ENCODE measurements around the gene WDR82.

WDR82 gene, protein sequence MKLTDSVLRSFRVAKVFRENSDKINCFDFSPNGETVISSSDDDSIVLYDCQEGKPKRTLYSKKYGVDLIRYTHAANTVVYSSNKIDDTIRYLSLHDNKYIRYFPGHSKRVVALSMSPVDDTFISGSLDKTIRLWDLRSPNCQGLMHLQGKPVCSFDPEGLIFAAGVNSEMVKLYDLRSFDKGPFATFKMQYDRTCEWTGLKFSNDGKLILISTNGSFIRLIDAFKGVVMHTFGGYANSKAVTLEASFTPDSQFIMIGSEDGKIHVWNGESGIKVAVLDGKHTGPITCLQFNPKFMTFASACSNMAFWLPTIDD

DNA sequence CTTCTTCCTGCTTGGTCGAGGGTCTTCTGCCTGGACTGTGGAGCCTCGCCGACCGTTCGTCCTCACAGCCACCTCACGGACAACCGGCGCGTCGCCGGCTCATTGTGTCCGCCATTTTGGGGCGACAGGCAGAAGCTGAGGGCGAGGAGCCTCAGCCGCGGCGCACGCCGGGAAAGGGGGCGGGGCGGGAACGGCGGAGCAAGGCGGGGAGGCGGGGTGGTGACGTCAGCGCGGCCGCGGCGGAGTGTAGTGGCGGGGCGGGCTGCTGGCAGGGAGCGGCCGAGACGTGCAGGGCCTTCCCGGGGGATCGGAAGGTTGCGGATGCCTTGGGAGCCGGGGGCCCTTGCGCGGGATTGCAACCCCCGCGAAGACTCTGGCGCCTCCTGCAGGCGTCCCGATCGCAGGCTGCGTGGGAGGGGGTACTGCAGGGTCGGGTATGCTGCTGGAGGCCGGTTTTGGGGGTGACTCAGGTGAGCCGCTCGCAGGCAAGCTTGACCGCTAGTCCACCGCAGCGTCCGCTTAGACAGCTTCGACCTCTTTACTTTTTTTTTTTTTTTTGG, at the start of gene WDR82:
WDR82 (minus strand) TSS at position 140 of the 560 bp plus-strand sequence. CDS start 288 bp downstream, outside the sequence.
- peak; percentile 75 to 84 for DNase-seq

DNA sequence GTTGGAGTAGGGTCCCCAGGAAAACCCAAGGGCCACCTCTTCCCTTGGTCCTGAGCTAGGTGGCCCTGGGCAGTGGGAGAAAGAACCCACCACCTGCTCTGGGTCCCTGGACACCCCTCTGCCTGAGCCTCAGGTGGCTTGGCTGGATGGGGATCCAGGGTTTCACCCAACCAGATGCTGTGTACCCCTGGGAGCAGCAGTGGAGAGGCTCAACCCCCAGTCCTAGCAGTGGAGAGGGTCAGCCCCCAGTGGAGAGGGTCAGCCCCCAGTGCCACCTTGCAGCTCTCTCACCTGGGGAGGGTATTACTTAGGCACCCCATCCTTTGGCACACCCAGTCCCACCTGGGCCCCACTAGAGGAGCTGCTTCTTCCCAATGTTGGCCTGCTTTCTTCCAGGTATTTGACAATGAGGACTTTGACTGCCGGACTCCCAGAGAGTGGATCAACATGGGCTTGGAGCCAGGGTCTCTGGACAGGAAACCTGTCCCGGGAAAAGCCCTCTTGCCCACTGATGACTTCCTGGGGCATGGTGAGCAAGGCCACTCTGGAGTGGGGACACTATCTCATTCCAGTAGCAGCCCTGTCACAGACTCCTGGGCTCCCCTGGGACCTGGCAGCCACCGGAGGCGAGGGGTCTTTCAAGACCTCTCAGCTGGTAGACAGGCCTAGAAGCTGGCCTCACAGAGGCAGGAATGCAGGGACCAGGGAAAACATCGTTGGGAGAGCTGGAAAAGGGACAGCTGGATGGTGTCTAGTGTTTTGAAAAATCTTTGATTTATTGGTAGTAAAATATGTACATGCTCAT, 49.2 kb upstream of the WDR82 start:
- DNase-seq = no peak

DNA sequence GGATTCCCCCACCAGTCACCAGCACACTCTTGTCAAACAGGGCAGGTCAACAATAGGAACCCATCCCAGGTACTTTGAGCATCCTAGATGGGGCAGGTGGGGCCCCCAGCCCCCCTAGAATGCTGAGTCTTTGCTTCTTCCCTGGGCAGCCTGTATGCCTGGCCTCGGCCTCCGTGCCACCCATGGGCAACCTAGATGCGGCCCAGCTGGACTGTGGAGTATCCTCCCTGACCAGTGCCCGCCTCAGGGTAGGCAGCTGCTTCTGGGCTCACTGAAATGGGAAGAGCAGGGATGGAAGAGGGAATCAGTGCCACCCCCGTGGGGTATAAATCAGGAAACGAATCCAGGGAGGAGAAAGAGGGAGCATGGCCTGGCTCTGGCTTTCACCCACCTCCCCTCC, 48.5 kb upstream of the WDR82 start:
- DNase-seq = no peak

DNA sequence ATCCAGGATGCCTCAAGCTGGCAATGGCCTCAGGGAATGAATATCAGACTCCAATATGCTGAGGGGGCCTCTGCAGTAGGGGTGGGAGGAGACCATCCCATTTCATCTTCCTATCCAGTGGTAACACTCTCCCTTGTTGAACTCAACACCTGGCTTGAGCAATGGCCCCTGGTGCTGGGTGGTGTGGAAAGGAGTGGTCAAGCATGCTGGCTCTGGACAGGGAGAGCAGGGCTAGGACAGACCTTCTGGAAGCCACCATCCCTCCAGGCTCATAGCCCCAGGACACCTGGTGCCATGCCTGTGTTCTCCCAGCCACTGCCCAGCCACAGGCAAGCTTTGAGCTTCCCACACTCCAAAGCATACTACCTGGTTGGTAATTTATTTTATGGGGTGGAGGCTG, 47.2 kb upstream of the WDR82 start:
- DNase-seq = no peak

DNA sequence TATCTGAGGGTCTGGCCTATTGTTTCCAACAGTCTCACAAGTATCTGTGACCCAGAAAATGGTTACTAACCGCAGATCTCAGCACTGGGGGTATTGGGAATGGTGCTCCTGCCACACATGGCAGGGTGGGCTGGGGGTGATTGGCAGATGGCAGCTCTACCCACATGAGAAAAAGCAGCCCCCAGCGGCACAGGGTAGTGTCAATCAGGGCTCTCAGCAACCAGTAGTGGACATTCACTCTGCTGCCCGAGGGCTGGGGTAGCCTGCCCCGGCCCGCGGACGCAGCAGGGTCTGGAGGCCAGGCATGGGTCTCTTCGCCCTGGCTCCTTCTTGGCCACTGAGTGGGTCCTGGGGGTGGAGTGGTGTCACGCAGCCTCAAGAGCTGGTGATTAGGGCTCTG, 46.2 kb upstream of the WDR82 start:
- DNase-seq = no peak

DNA sequence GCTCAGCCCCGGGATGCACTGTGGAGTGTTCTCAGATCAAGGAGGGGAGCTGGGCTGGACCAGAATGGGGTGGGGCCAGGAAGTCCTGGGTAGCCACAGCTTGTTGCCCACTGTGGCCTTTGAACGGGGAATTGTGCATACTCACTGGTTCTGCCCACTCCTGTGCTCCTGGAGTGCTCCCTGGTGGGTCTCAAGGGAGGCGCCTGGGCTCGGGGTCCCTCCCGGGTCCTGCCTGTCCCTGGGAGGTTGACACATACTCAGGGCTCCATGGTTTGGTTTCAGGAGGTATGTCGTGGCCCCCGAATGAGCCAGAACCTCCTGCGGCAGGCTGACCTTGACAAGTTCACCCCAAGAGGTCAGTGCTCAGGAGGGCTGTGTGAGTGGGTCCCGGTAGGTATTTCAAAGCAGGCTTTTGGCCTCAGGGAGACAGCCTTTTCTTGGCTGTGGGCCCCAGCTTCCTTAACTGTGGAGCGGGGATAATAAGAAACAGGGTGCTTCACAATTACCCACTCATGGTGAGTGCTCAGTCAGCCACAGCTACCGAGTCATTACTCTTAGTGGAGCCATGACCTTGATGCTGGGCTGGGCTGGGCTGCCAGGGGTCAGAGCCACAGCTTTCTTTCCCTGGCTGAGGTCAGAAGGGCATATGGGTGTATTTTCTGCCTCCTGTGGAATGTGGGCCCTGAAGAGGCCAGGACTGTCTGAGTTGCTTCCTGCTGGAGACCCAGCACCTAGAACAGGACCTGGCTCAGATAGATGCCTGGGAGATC, 45.3 kb upstream of the WDR82 start:
- no peak for DNase-seq

DNA sequence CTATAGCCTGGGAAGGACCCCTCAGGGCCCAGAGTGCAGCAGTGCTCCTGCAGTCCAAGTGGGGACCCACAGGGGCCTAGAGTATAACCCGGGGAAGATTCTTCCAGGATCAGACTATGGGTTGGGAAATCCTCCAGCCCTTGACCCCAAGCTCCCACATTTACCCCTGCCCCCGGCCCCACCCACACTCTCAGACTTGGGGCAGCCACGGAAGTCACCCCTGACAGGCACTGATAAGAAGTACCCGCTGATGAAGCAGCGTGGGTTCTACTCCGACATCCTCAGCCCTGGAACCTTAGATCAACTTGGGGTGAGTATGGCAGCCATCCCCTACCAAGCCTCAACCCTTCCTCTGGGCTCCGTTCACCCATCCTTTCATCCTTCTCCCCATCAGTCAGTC, 44.0 kb upstream of the WDR82 start:
- no peak for DNase-seq

DNA sequence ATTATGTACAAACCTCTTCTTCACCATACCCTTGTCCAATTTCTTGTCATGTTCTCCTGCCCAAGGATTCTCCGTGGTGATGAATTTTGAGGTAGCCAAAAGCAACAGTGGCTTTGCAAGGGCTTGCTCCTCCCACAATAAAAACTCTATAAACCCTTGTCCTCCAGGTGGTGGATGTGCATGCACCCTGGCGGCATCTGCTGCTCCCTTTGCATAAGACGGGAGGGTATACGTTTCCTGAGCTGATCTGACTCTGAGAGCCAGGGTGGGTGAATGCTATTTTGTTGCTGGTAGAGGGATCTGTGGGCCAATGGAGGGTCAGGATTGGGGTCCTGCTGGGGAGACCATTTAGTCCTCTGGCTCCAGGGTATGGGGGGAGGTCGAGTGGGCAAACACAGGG, 43.0 kb upstream of the WDR82 start:
- peak in 1 of 2 experiments; percentile 32 for DNase-seq

DNA sequence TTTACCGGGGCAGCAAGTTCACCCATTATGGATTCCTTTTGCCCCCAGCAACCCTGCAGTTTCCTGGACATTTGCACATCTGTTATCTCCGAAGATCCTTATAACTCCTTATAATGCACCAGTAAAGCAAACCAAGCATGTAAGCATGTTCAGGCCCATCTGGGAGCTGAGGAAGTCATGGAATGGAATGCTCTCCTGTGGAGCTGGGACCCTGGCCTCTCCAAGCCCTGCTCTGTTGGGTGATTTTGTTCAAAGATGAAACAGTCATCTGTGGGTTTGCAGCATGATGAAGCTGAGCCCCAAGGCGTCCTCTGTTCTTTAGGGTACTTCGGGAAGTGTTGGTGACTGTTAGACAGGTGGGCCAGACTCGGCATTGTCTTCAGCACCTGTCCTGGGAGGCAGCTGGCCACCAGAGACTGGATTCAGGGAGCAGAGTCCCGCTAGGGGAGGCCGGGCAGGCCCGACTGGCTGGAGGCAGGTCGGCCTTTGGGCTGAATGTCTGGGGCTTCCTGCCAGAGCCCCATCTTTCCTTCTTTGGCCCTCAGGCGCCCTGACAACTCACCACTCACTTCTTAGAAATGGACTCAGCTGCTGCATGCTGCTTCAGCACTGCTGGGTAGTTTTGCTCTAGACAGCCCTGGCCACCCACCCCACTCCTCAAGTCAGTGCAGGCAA, 41.6 kb upstream of the WDR82 start:
- DNase-seq = no peak

DNA sequence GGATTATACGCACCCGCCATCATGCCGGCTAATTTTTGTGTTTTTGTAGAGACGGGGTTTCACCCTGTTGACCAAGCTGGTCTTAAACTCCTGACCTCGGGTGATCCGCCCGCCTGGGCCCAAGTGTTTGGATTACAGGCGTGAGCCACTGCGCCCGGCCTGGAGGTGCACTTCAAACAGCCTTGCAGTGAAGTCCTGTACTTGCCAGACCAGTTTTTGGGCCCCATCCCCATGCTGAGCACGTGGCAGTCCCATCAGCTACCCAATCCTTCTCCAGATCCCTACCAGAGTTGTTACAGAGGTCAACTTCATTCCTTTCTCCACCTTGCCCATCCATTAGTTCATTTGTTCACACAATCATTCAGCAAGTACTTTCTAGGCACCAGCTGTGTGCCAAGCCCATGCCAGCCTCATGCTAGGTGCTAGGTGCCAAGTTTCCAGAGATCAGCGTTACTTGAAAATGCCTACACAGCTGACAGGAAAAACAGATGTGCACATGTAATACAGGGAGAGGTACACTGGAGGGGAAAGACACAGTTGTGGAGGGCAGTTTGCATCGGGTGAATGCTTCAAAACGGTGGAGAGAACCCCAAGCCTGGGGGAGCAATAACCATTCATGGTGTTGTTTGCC, 39.9 kb upstream of the WDR82 start:
- DNase-seq = no peak

DNA sequence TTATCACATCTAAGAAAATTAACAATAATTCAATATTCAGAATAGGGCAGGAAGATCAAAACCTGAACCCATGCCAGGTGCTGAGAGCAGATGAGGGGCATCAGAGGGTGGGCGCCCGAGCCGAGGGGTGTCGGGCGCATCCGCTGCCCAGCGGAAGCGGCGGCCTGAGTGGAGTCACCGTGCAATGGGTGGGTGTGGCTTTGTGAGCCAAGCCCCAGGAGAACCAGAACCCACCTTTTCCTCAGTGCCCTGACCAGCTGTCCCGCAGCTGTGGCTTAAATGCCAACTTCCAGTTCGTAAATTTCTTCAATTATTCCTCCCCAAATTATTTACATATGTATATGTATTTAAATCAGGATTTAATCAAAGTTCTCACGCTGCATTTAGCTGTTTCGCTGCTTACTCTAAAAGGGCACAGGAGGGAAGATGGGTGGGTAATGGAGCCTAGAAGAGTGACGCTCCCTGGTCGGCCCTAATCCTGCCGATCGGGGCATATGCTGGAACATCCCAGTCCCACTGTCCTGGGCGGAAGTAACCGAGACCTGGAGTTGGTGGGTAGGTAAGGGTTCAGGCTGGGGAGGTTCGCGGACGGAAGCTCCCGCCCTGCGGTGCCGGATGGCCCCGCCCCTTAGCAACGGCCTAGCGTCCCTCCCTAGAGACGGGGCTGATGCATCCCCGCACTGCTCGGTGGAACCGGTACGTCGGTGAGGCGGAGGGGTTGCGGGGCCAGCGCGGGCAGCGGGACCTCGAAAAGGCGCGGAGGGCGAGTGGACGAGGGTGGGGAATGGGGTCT, 39.0 kb upstream of the WDR82 start:
- peak; percentile 28 to 62 for DNase-seq

DNA sequence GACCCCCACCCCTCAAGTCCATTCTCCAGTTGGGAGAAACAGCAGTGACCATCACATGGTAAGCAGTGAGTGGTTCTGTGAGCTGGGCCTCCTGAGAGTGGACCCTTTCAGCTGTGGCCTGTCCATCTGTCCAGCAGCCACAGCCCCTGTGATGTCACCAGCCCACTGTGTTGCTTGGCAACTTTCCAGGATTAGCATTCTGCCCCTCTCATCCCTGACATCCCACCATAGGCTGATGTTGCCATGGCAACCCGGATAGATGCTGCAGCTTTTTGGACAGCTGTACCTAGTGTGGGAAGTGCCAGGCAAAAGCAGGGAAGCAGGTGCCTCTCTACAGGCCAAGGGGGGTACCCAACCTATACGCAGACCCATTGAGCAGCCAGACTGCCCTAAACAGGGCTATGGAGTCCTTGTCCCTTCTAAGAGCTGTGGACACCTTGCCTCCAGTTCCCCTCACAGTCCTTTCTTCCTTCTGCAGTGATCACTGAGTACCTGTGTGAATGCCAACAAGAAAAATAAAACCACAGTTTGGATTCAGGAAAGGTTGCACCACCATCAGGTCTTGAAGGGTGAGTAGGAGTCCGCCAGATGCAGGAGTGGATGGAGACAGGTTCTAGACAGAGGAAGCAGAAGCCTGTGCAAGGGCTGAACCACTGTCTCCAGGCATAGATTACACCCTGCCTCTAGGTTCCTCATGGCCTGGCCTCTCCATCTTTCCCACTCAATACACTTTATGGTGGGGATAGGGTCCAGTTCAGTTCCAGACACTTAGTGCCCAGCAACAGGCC, 37.7 kb upstream of the WDR82 start, which contains the start of gene DNAH1:
DNAH1 (plus strand) TSS at position 343 of the 788 bp plus-strand sequence. CDS start 6,124 bp downstream, outside the sequence.
- peak; percentile 90 to 91 for DNase-seq

DNA sequence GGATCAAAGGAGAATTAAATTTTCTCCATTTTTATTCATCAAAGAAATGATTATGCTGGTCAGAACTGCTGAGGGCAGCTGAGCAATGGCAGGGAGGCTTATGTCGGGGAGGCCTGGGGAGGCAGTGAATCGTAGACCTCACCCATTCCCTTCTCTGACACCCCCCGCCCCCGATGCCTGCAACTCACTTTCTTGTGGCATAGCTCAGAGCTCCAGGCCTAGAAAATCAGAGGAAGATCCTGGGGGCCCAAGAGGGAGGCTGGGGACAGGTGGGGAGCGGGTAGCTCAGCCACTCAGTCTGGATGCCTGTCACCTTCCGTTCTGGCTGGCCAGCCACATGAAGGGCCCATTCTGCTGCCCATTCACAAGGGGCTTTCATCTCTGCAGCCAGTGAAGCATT, 36.6 kb upstream of the WDR82 start:
- no peak for DNase-seq

DNA sequence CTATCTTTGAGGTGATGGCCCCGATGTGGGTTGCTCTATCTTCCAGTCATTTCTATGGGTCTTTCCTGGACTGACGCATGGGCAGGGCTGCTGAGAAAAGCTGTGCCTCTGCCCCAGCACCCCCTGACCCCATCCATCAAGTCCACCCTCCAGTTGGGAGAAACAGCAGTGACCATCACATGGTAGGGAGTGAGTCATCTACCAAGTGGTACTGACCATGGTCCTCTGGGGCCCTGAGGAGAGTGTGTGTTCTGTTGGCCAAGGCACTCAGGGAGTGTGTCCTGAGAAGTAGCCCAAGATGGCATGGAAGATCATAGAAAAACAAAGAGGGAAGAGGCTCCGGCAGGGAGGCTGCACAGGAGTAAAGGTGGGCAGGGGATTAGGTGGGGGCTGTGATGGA, 36.0 kb upstream of the WDR82 start:
- no peak for DNase-seq

DNA sequence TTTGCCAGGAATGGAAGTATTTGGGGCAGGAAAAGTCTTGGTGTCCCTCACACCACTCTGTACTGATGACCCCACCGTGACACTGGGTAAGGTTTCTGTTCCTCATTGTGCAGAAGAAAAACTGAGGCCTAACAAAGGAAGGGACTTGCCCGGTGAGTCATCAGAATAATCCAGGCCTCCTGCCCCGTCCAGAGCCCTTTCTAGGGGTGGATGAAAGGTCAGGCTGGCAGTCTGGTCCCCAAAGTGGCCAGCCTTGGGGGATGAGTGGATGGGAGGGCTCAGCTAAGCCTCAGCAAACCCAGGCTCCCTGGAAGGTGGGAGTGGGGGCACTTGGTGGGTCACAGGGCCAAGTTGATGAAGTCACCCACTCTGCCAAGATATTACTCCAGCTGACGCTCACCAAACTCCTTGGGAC, 35.3 kb upstream of the WDR82 start:
- no peak for DNase-seq

DNA sequence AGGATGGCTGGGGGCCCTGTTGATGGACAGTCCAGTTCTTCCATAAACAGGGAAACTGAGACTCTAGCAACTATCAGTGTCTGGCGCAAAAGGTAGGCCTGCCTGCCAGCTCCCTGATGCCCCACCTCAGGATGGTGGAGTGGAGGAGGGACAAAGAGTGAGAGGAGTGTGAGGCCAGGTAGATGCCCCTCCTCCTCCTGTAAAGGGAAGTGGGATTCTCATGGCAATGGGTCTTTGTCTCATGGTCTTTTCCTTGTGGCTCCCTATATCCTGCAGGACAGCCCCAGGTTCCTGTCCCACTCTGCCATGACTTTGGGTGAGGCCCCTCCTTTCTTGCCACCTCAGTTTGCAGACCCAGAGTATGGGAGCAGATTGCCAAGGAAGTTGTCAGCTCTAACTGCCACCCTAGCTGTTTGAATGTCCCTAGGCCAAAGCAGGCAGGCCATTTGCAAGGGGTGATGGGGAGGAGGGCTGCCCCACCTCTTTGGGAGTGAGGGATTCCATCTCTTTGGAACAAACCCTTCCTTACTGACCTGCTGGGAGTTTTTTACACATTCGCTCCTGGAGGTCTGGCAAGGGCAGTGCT, 34.8 kb upstream of the WDR82 start:
- no peak for DNase-seq

DNA sequence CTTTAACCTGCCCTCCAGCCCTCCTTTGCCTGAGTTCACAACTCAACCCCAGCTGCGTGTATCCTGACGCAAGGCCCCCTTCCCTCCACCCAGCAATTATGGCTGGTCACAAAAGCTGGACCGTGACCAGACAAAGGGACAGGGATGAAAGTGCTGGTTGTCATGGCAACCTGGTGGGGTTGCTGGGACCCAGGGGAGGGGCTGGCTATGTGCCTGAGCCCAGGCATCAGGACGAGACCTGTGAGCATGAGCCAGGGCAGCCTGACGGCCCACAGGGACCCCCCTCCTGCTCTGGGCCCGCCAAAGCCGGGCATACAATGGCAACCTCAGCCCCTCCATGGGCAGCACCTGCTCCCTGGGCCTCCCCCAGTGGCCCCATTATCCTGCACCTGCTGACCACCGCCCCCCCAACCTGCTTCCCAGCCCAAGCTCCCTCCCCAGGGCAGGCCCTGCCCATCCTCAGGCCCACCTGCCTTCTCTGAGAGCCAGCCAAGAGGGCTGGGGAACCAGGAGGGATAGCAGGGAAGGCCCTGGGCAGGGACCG, 33.2 kb upstream of the WDR82 start:
- DNase-seq = peak in 1 of 2 experiments; percentile 5

DNA sequence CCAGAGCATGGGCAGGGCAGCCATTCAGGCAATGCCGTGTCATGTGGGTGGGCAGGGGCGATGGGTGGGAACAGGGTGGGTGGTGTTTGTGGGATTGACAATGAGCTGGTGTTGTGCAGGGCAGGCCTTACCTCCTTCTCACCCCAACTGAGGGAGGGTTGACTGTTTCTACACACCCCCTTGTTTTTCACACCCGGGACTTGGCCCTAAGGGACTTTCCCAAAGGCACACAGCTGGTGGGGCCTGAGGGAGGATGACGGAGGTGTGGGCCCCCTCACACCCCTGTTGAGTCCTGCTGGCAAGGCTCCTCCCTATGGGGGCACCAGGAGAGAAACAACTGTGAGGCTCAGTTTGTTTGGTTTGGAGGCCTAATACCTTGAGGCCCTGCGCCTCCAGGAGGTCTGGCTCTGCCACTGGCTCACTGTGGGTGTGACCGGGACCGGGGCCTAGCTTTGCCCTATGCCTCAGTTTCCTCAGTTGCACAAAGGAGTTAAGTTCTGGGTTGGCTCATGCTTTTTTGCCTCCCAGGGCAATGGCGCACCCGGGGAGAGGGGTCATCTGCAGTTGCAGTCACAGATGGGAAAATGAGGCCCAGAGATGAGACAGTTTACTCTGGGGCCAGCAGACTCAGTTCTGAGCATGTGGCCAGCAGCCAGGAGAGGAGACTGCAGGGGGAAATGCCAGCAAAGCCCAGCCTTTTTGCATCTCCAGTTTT, 32.6 kb upstream of the WDR82 start:
- no peak for DNase-seq

DNA sequence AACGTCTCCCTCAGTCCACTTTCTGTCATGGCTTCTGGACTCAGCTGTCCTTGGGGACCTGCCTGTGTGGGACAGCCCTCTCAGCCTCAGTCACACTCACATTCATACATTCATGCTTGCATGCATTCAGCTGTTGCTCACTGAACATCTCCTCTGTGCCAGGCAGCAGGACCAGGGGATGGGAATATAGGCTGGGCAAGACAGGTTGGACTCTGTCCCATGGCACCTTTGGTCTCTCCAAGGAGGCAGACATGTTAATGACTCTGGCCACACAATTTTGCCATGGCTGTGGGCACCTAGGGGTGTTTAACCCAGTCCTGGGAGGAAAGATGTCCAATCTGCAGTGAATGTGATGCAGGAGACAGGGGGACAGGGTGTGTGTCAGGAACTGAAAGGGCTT, 29.9 kb upstream of the WDR82 start:
- DNase-seq = no peak

Measured in NCI-H524 (cell line).